Endothelial cell of coronary artery (primary cell): ENCODE results near the gene ENPP3. TPM values are rescaled to one million over a fixed set of nuclear protein-coding genes. Genes with fewer than 3 reads are reported as not detected.

Experiments used
- total RNA-seq: library from RNA; depleted of rRNA; stranded (reverse); fragments of >200 nt; gene quantifications from 2 replicates; pipeline ENCODE4 v1.2.3, GENCODE V29; 2014

ENPP3 gene
- 0.09 and 0.19 TPM in 2 replicates for total RNA-seq

GRCh38 chr6:131636880-131637792 lies at the start of gene ENPP3:
Gene ENPP3 (plus strand): TSS chr6:131637302. CDS start chr6:131637385, 83 bp downstream.

GRCh38 chr6:131627724-131628682 lies 9.1 kb upstream of the ENPP3 start, which contains the start of gene MED23:
Gene MED23 (minus strand): TSS chr6:131628242. CDS start chr6:131628049, 193 bp downstream.

GRCh38 chr6:131710917-131711316 lies 73.8 kb downstream of the ENPP3 start, which contains the start of gene CTAGE9:
Gene CTAGE9 (minus strand): TSS chr6:131711017. CDS start chr6:131711017, 0 bp downstream.

Other genes with a start within 250 kb of the ENPP3 start
- gene ARG1, start 64.1 kb upstream of the ENPP3 start, total RNA-seq: not detected in 2 replicates
- gene MED23, start 9.1 kb upstream of the ENPP3 start, total RNA-seq: 25.6 and 32.5 TPM in 2 replicates
- not detected in 2 replicates for gene OR2A4, start 64.1 kb downstream of the ENPP3 start, total RNA-seq
- not detected in 2 replicates for gene CTAGE9, start 73.7 kb downstream of the ENPP3 start, total RNA-seq
- 0.47 and 2.1 TPM in 2 replicates for gene ENPP1, start 170.7 kb downstream of the ENPP3 start, total RNA-seq